H1 (cell line): ENCODE data around the gene CCDC152. TPM values are rescaled to one million over a fixed set of nuclear protein-coding genes. Genes with fewer than 3 reads are reported as not detected.

Experiments used
- E2F6 ChIP-seq: IDR thresholded peaks from 2 replicates; pipeline ENCODE4 v1.6.1; 2012; ENCODE audit warnings: inconsistent platforms
- GABPA ChIP-seq: IDR thresholded peaks from 2 replicates; pipeline ENCODE4 v1.6.1; 2011; ENCODE audit warnings: mild to moderate bottlenecking, low read length, moderate library complexity, borderline replicate concordance; ENCODE audit not compliant: insufficient read depth
- MAX ChIP-seq: IDR thresholded peaks from 2 replicates; pipeline ENCODE4 v1.6.1; 2012; ENCODE audit warnings: inconsistent platforms
- POLR2A ChIP-seq, 2 experiments: IDR thresholded peaks; 1 replicate in 1 of 2; 2 replicates in 1 of 2; pipeline ENCODE4 v1.6.1; 2011; ENCODE audit warnings: low read depth in 2 of 2, low read length in 2 of 2, mild to moderate bottlenecking in 2 of 2; ENCODE audit errors: control extremely low read depth in 1 of 2
- SAP30 ChIP-seq: fragments of 300-600 bp; sonication (generic); IDR thresholded peaks from 2 replicates; pipeline ENCODE4 v1.7.1; 2012; ENCODE audit warnings: low read length, moderate library complexity, mild to moderate bottlenecking, inconsistent platforms; ENCODE audit not compliant: insufficient read depth, insufficient replicate concordance
- SP1 ChIP-seq: IDR thresholded peaks from 2 replicates; pipeline ENCODE4 v1.6.1; 2011; ENCODE audit warnings: low read depth, low read length
- TBP ChIP-seq: IDR thresholded peaks from 2 replicates; pipeline ENCODE4 v1.6.1; 2011; ENCODE audit warnings: low read depth, low read length, improper control_type of control experiment
- polyA plus RNA-seq, 7 experiments: library from polyadenylated mRNA; depleted of rRNA in 3 of 7; stranded (reverse) in 5 of 7; unstranded in 2 of 7; fragments of >200 nt in 5 of 7; fragments of 200-250 nt in 2 of 7; gene quantifications; 1 replicate in 5 of 7; 2 replicates in 1 of 7; 4 replicates in 1 of 7; pipeline versions ENCODE4 v1.2.1 to v1.2.3, GENCODE V29; 2011 to 2013; ENCODE audit warnings: missing spikeins in 2 of 7, mixed read lengths in 2 of 7
- total RNA-seq: library from RNA; stranded (reverse); fragmentation: NEBNext Ultra II Directional; extraction: Animal tissue kit (Norgen Biotek cat#: 25700); gene quantifications from 2 replicates; pipeline ENCODE4 v1.2.1, GENCODE V29; 2021

Gene CCDC152
- total and polyA plus RNA-seq, 2 of the 8 experiments (the other 6 are each of a cell fraction or from before 2014, with no cell fraction given), result 2.6 to 9.5 TPM

- TF ChIP-seq E2F6 (peak; percentile 75), SP1 (no peak), SAP30 (no peak), GABPA (peak; percentile 92), TBP (peak; percentile 82), MAX (peak; percentile 58), POLR2A (IDR thresholded peaks at IDR 0.05; ENCODE audit: control extremely low read depth in 1 of 2, low read depth in 2 of 2, low read length in 2 of 2) (peak in 1 of 2 experiments; percentile 52; a peak in 1 of 3 replicates)
- TF ChIP-seq, all 59 proteins: peak for 10
These were observed at the start of gene CCDC152 (continued) for GRCh38 chr5:42756606-42757601.
